CD14-positive monocyte (primary cell): ENCODE results near the gene C2orf81. TPM values are rescaled to one million over a fixed set of nuclear protein-coding genes. Genes with fewer than 3 reads are reported as not detected.

Experiments
- DNase-seq, 3 donors: peaks; one replicate each; pipeline ENCODE4 v3.0.0-alpha.2; 2011 to 2022
- H2AFZ ChIP-seq: 2 replicates; pipeline ENCODE4 v1.6.0; 2012; ENCODE audit warnings: mild to moderate bottlenecking, low read depth, low read length, inconsistent platforms; ENCODE audit not compliant: insufficient read depth, poor library complexity, severe bottlenecking
- H3K27ac ChIP-seq, 2 donors: 1 replicate in 1 of 2; 2 replicates in 1 of 2; pipeline ENCODE4 v1.5.1; 2012 to 2013; ENCODE audit warnings: low read length in 2 of 2, control low read depth in 1 of 2, inconsistent platforms in 1 of 2, low read depth in 1 of 2, mild to moderate bottlenecking in 1 of 2
- H3K27me3 ChIP-seq, 2 donors: one replicate each; pipeline versions ENCODE4 v1.6.0 to v1.6.1; 2011 to 2013; ENCODE audit warnings: low read length in 2 of 2; ENCODE audit not compliant: control insufficient read depth in 2 of 2, insufficient read depth in 2 of 2
- H3K36me3 ChIP-seq, 2 donors: replicated peaks in 1 of 2; 1 replicate in 1 of 2; 2 replicates in 1 of 2; pipeline versions ENCODE4 v1.5.1 to v1.6.1; 2012 to 2013; ENCODE audit warnings: low read length in 2 of 2, control low read depth in 1 of 2, inconsistent platforms in 1 of 2, mild to moderate bottlenecking in 1 of 2; ENCODE audit not compliant: insufficient read depth in 2 of 2, control insufficient read depth in 1 of 2
- H3K4me1 ChIP-seq, 2 donors: 1 replicate in 1 of 2; 2 replicates in 1 of 2; pipeline versions ENCODE4 v1.5.1 to v1.6.1; 2012 to 2013; ENCODE audit warnings: low read length in 2 of 2, control low read depth in 1 of 2, inconsistent platforms in 1 of 2, mild to moderate bottlenecking in 1 of 2, moderate library complexity in 1 of 2; ENCODE audit not compliant: insufficient read depth in 2 of 2, control insufficient read depth in 1 of 2
- H3K4me2 ChIP-seq: replicated peaks from 2 replicates; pipeline ENCODE3; 2012; ENCODE audit warnings: low read length, moderate library complexity, mild to moderate bottlenecking; ENCODE audit not compliant: poor library complexity, severe bottlenecking; ENCODE audit errors: extremely low read depth
- H3K4me3 ChIP-seq, 3 experiments: fragments of 200-600 bp in 1 of 3; sonication (generic) in 1 of 3; replicated peaks in 1 of 3; 1 replicate in 2 of 3; 2 replicates in 1 of 3; pipeline ENCODE4 v1.5.1; 2011 to 2013; ENCODE audit warnings: low read length in 3 of 3, mild to moderate bottlenecking in 3 of 3, control low read depth in 2 of 3, low read depth in 2 of 3, inconsistent platforms in 1 of 3, moderate library complexity in 1 of 3
- H3K79me2 ChIP-seq: 2 replicates; pipeline ENCODE4 v1.6.0; 2012; ENCODE audit warnings: mild to moderate bottlenecking, control low read depth, inconsistent platforms, low read length, moderate library complexity; ENCODE audit not compliant: insufficient read depth
- H3K9ac ChIP-seq: 2 replicates; pipeline ENCODE4 v1.6.0; 2017; ENCODE audit warnings: low read length, mild to moderate bottlenecking; ENCODE audit not compliant: insufficient read depth, poor library complexity, severe bottlenecking
- H3K9me3 ChIP-seq, 2 donors: replicated peaks in 1 of 2; 1 replicate in 1 of 2; 2 replicates in 1 of 2; pipeline versions ENCODE4 v1.5.1 to v1.6.1; 2012 to 2013; ENCODE audit warnings: low read length in 2 of 2, control low read depth in 1 of 2; ENCODE audit not compliant: control insufficient read depth in 1 of 2, insufficient read depth in 1 of 2
- H4K20me1 ChIP-seq: 2 replicates; pipeline ENCODE4 v1.6.0; 2012; ENCODE audit warnings: mild to moderate bottlenecking, low read length, control low read depth, moderate library complexity; ENCODE audit not compliant: insufficient read depth
- H3K27ac Mint-ChIP-seq, 7 donors: one replicate each; pipeline ENCODE4 v1.8.0; 2020; ENCODE audit warnings: mild to moderate bottlenecking in 7 of 7, mixed read lengths in 7 of 7, moderate library complexity in 6 of 7, inconsistent platforms in 2 of 7
- H3K27me3 Mint-ChIP-seq, 3 donors: one replicate each; pipeline ENCODE4 v1.8.0; 2021 to 2022; ENCODE audit warnings: low read depth in 3 of 3, mild to moderate bottlenecking in 3 of 3, mixed read lengths in 3 of 3, moderate library complexity in 3 of 3, inconsistent platforms in 1 of 3
- H3K36me3 Mint-ChIP-seq, 2 donors: one replicate each; pipeline ENCODE4 v1.8.0; 2020; ENCODE audit warnings: mixed read lengths in 2 of 2, inconsistent platforms in 1 of 2, mild to moderate bottlenecking in 1 of 2
- H3K4me1 Mint-ChIP-seq: one replicate; pipeline ENCODE4 v1.8.0; 2020; ENCODE audit warnings: mild to moderate bottlenecking, mixed read lengths
- H3K4me3 Mint-ChIP-seq, 2 donors: one replicate each; pipeline ENCODE4 v1.8.0; 2020; ENCODE audit warnings: mild to moderate bottlenecking in 2 of 2, mixed read lengths in 2 of 2, moderate library complexity in 1 of 2
- H3K9me3 Mint-ChIP-seq, 7 donors: one replicate each; pipeline ENCODE4 v1.8.0; 2020 to 2022; ENCODE audit warnings: mixed read lengths in 7 of 7, mild to moderate bottlenecking in 6 of 7, moderate library complexity in 6 of 7, inconsistent platforms in 2 of 7
- WGBS: methylation state at CpG from one replicate; pipeline ENCODE4 v1.1.5; 2013; ENCODE audit warnings: missing lambda C conversion rate; ENCODE audit not compliant: insufficient coverage; 5-methylcytosine and 5-hydroxymethylcytosine counted together
- intact Hi-C, 2 donors: fragments of 100-400 bp; cut with micrococcal nuclease; formaldehyde crosslinking; loops; one replicate each; pipeline versions ENCODE4 v1.15.0 to v1.15.1; 2023
- polyA plus RNA-seq, 3 donors: library from polyadenylated mRNA; depleted of rRNA in 1 of 3; unstranded in 2 of 3; stranded (reverse) in 1 of 3; fragments of 300-500 nt in 2 of 3; fragments of >200 nt in 1 of 3; fragmentation: Illumina TruSeq in 2 of 3; gene quantifications; 1 replicate in 2 of 3; 2 replicates in 1 of 3; pipeline ENCODE4 v1.2.3, GENCODE V29; 2012 to 2021
- TF ChIP-seq, protein P1 (sequence below): fragments of 200-600 bp; IDR thresholded peaks from one replicate; pipeline ENCODE4 v1.8.0; 2022; ENCODE audit warnings: antibody characterized with exemption, mild to moderate bottlenecking

The C2orf81 gene
- polyA plus RNA-seq, 3 donors: 0.49 to 1.7 (median 1.2) TPM

GRCh38 chr2:74436848-74437695 lies 15.7 kb upstream of the C2orf81 start:
- H3K4me1 ChIP-seq: peaks cover 24 to 25% of the 10 kb centered on the region in 2 donors

DNA sequence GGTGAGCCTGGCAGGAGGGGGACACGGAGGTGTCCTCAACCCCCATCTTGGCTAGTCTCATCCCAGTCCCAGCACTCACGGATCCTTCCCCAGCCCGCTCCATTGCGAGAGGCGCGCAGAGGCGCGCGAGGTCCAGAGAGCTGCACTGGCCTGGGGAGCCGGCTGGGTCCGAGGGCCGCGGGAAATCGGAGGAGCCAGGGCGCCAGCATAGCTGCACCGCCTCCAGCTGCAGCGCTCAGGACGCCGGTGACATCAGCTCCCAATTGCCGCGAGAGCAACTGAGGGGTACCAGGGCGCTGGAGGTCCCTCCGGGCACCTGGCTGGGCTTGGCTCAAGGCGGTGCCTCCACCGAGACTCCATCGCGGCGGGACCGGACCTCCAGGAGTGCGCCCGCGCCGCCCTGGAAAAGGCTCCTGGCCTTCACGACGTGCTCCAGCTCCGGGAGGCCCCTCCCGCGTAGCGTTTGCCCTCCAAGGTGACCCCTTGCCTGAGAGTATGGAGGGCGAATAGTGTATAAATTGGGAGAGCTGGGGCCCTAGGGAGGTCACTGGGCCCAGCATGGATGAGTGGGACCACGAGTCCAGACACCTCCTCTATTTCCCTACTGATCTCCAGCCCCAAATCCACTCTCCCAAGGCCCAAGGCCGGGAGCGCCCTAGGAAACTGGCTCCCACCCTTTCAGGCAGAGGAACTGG lies 14.8 kb upstream of the C2orf81 start:
- Mint-ChIP-seq H3K4me3 (no peak overlapping the region), H3K27ac (no peak overlapping the region), H3K27me3 (peaks cover 21 to 26% (median 23%) of the 10 kb centered on the region in 3 donors), H3K9me3 (peaks cover 0 to 5% (median 2%) of the 10 kb centered on the region in 7 donors), H3K4me1 (peaks cover 23% of the 10 kb centered on the region), H3K36me3 (peaks cover 3 to 4% of the 10 kb centered on the region in 2 donors)
- H3K79me2 ChIP-seq: no peaks in the 10 kb centered on the region
- H3K4me3 ChIP-seq: no peak overlapping the region
- no peaks in the 10 kb centered on the region for H3K36me3 ChIP-seq
- DNase-seq: no peak
- intact Hi-C loops: no loop called here
- TF ChIP-seq, protein P1, sequence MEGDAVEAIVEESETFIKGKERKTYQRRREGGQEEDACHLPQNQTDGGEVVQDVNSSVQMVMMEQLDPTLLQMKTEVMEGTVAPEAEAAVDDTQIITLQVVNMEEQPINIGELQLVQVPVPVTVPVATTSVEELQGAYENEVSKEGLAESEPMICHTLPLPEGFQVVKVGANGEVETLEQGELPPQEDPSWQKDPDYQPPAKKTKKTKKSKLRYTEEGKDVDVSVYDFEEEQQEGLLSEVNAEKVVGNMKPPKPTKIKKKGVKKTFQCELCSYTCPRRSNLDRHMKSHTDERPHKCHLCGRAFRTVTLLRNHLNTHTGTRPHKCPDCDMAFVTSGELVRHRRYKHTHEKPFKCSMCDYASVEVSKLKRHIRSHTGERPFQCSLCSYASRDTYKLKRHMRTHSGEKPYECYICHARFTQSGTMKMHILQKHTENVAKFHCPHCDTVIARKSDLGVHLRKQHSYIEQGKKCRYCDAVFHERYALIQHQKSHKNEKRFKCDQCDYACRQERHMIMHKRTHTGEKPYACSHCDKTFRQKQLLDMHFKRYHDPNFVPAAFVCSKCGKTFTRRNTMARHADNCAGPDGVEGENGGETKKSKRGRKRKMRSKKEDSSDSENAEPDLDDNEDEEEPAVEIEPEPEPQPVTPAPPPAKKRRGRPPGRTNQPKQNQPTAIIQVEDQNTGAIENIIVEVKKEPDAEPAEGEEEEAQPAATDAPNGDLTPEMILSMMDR: no peak
- H3K4me1 ChIP-seq: peaks cover 17% of the 10 kb centered on the region in 2 donors
- H3K4me2 ChIP-seq: no peak overlapping the region
- 96% methylated on average over 34 of the region's 43 CpGs for WGBS
- peaks cover 0 to 8% of the 10 kb centered on the region in 2 donors for H3K9me3 ChIP-seq
- H3K9ac ChIP-seq: no peak overlapping the region
- H3K27ac ChIP-seq: no peak overlapping the region
- H2AFZ ChIP-seq: no peak overlapping the region
- H3K27me3 ChIP-seq: peaks cover 3 to 23% of the 10 kb centered on the region in 2 donors
- H4K20me1 ChIP-seq: no peaks in the 10 kb centered on the region

More at GRCh38 chr2:74436848-74437695, 15.7 kb upstream of the C2orf81 start:
- H3K4me3 ChIP-seq: no peak overlapping the region
- peaks cover 0 to 12% of the 10 kb centered on the region in 2 donors for H3K9me3 ChIP-seq
- H3K79me2 ChIP-seq: no peaks in the 10 kb centered on the region
- H3K36me3 ChIP-seq: no peaks in the 10 kb centered on the region
- no peak overlapping the region for H3K4me2 ChIP-seq
- H4K20me1 ChIP-seq: no peaks in the 10 kb centered on the region
- Mint-ChIP-seq H3K27ac (no peak overlapping the region), H3K36me3 (peaks cover 3 to 4% of the 10 kb centered on the region in 2 donors), H3K27me3 (peaks cover 26 to 34% (median 31%) of the 10 kb centered on the region in 3 donors), H3K9me3 (peaks cover 0 to 6% (median 2%) of the 10 kb centered on the region in 7 donors), H3K4me1 (peaks cover 29% of the 10 kb centered on the region), H3K4me3 (no peak overlapping the region)
- TF ChIP-seq, protein P1: no peak
- intact Hi-C loops: no loop called here
- peaks cover 10 to 31% of the 10 kb centered on the region in 2 donors for H3K27me3 ChIP-seq
- no peak overlapping the region for H2AFZ ChIP-seq
- WGBS: 47% methylated on average over 3 of the region's 6 CpGs
- no peak for DNase-seq
- H3K9ac ChIP-seq: no peak overlapping the region
- no peak overlapping the region for H3K27ac ChIP-seq
